SK-N-SH (cell line): ENCODE measurements around the gene CEP170B.

ENCODE experiments used
- CTCF ChIP-seq: fragments of 200-600 bp; sonication (generic); IDR thresholded peaks from 2 replicates; pipeline ENCODE4 v1.6.1; 2017; ENCODE audit warnings: antibody characterized with exemption, mild to moderate bottlenecking, moderate library complexity
- EP300 ChIP-seq, 2 experiments: IDR thresholded peaks; 2 replicates each; pipeline versions ENCODE4 v1.4.0 to v1.6.1; 2012; ENCODE audit warnings: borderline replicate concordance in 1 of 2, low read depth in 1 of 2, low read length in 1 of 2
- EZH2phosphoT487 ChIP-seq: fragments of 200-600 bp; sonication (generic); IDR thresholded peaks from 2 replicates; pipeline ENCODE4 v1.6.1; 2017; ENCODE audit warnings: low read depth, mixed run types, mild to moderate bottlenecking, antibody characterized with exemption, moderate library complexity, borderline replicate concordance
- NRF1 ChIP-seq: IDR thresholded peaks from 2 replicates; pipeline ENCODE4 v1.6.1; 2012; ENCODE audit warnings: low read depth, mild to moderate bottlenecking, low read length
- POLR2AphosphoS5 ChIP-seq: IDR thresholded peaks from 2 replicates; pipeline ENCODE4 v1.6.1; 2012; ENCODE audit warnings: low read depth, low read length
- RAD21 ChIP-seq: IDR thresholded peaks from 2 replicates; pipeline ENCODE4 v1.6.1; 2012; ENCODE audit warnings: mild to moderate bottlenecking, low read length
- RFX5 ChIP-seq: IDR thresholded peaks from 2 replicates; pipeline ENCODE4 v1.6.1; 2012; ENCODE audit warnings: mild to moderate bottlenecking, improper control_type of control experiment, low read length
- TAF1 ChIP-seq: IDR thresholded peaks from 2 replicates; pipeline ENCODE4 v1.6.1; 2012; ENCODE audit warnings: low read depth, mild to moderate bottlenecking, low read length, moderate library complexity, borderline replicate concordance
- YY1 ChIP-seq: IDR thresholded peaks from 2 replicates; pipeline ENCODE4 v1.4.0; 2012; ENCODE audit warnings: low read depth, mild to moderate bottlenecking

DNA sequence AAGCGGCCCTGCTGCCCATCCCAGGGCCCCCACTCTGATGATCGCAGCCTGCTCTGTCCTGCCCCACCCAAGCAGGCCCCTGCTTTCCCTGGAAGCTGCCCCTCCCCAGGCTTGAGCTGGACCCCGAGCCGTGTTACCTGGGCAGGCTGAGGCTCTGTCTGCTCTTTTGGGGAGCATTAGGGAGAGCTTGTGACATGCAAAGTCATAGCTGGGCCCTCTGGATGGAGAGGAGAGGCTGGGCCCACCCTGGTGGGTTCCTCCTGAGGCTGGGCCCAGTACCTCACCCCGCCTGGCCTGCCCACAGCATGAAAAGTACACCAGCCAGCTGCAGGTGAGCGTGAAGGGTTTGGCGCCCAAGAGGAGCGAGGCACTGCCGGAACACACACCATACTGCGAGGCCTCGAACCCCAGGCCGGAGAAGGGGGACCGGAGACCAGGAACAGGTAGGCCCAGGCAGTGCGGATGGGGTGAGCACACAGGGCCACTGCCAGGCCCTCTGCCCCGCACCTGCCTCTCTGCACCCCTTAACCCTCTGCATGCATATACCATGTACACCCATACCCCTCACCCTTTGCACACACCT lies 15.0 kb downstream of the CEP170B start:
- no peak for TF ChIP-seq RFX5
- TF ChIP-seq CTCF: no peak
- no peak for TF ChIP-seq TAF1
- no peak for TF ChIP-seq POLR2AphosphoS5
- TF ChIP-seq NRF1: no peak
- no peak for TF ChIP-seq EP300 (IDR thresholded peaks at IDR 0.05; ENCODE audit: borderline replicate concordance in 1 of 2, low read depth in 1 of 2, low read length in 1 of 2)
- TF ChIP-seq YY1: no peak
- TF ChIP-seq EZH2phosphoT487: no peak
- TF ChIP-seq RAD21: no peak
